IMR-90 (cell line): ENCODE results near the gene TENM3.

ENCODE experiments used
- CEBPB ChIP-seq: IDR thresholded peaks from 2 replicates; pipeline ENCODE4 v1.6.1; 2012; ENCODE audit warnings: low read depth, low read length, improper control_type of control experiment
- CTCF ChIP-seq: conservative IDR thresholded peaks from 2 replicates; pipeline ENCODE4 v1.5.1; 2012; ENCODE audit warnings: mild to moderate bottlenecking, low read depth, low read length, improper control_type of control experiment
- POLR2A ChIP-seq: IDR thresholded peaks from 2 replicates; pipeline ENCODE4 v1.6.1; 2012; ENCODE audit warnings: mild to moderate bottlenecking, low read depth, low read length
- RFX5 ChIP-seq: IDR thresholded peaks from 2 replicates; pipeline ENCODE4 v1.8.0; 2012; ENCODE audit warnings: low read depth, mild to moderate bottlenecking, low read length, moderate library complexity

GRCh38 chr4:182385897-182386296 is 142.7 kb downstream of the TENM3 start:
- TF ChIP-seq CTCF (no peak), CEBPB (no peak), RFX5 (no peak), POLR2A (no peak)
